NCI-H2171 (cell line): ENCODE results near the gene HMCN1.

Source experiments
- DNase-seq: peaks from one replicate; lab custom pipeline; 2025; lab: John Stamatoyannopoulos, UW

Gene HMCN1

DNA sequence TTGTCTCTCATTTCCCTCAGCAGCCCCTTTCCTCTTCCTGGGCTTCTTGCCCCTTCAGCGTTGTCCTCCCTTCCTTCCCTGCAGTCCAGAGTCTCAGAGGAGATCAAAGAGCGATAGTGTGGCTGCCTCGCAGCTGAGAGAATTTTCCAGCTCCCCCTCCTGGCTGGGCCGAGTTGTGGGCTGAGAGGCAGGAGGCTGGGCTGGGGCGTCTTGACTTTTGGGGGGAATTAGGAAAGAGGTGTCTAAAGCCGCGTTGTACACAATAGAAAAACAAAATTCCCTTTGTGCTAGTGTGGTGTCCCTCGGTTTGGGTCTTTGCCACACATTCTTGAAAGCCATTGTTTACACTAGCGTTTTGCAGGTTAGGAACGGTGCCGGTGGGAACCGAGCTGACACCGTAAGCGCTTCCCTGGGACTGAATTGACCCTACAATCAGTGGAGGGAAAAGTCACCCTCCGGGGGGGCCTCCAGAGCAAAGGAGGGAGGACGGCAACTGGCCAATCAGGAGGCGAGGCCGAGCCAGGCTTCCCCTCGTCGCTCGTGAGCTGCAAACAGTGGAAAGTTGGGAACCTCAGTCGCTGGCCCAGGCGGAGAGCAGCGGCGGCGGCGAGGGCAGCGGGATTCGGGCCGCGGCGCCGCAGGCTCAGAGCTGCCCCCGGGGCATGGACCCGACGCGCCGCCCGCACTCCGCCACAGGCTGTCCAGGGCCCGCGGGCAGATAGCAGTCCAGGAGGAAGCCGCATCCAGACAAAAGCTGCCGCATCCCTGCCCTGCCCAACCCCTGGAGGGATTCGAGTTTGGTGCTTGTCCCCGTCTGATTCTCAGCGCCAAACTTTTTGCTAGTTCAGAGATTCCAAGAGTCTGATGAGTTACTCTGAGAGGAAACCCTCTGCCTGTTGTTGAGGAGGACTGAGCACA, at the start of gene HMCN1:
TSS of gene HMCN1 (plus strand) at position 574 of the 918 bp plus-strand sequence. CDS start 389 bp downstream, outside the sequence.
- peak; percentile 61 for DNase-seq

DNA sequence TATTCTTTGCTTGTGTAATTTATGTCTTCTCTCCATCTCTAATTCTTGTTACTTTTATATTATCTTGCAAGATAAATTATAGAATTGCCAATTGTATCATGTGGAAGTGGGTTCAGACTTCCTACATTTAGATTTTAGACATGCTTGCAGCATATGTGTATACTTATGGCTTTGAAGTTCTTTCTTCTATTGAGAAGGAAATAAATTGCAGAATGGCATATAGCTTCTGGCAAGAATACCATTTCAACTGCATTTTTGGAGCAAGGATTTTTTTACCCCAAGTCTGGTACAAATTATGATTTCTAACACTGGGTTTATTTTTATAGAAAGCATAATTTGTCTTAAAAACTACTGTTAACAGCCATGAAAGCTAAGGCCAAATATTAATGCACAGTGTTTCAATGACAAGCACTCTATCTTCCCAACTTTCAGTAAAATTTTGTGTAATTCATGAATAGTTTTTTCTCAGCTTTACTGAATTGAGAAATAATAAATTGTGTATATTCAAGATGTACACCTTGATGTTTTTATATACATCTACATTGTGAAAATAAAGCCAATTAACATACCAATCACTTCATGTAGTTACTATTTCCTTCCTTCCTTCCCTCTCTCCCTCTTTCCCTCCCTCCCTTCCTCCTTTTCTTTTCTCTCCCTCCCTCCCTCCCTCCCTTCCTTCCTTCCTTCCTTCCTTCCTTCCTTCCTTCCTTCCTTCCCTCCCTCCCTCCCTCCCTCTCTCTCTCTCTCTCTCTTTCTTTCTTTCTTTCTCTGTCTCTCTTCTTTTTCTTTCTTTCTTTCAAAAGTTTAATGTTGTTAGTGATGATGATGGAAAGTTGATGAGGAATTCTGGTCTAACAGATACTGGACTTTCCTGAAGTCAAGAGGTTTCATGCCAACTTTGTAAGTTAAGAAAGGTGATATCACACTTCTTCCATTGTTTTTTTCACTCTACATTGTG, 47.1 kb upstream of the HMCN1 start:
- no peak for DNase-seq

DNA sequence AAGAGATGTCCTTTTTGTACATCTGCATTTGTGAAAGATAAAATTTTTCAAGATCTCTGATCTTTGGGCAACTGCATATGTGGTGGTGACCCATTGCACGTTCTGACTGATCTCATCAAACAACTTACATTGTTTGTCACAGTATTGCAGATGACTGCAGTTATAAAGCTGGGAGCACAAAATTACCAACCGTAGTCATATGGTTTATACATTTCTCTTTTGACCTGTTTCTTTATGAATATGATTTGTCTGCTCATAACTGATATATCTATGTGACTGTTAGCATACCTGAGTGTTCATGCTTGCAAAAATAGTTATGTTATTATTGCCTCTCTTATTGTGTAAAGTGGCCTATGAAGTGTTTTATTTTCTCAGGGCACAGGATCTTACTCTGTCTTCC, 43.7 kb upstream of the HMCN1 start:
- no peak for DNase-seq

DNA sequence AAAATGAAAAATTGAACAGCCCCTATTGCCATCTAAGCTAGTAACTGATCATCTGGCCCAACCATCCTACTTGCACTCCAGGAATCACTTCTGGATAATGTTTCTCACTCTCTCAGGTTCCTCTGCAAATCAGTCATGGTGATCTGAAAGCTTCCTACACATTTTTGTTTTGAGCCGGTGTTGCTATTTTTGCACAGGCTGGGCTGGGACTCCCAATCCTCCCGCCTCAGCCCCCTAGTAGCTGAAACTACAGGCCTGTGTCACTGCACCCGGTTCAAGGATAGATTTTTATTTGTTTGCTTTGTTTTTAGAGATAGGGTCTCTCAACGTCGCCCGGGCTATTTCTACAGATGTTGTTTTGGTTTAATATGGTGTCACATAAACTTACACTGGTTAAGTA, 40.5 kb upstream of the HMCN1 start:
- DNase-seq: no peak

DNA sequence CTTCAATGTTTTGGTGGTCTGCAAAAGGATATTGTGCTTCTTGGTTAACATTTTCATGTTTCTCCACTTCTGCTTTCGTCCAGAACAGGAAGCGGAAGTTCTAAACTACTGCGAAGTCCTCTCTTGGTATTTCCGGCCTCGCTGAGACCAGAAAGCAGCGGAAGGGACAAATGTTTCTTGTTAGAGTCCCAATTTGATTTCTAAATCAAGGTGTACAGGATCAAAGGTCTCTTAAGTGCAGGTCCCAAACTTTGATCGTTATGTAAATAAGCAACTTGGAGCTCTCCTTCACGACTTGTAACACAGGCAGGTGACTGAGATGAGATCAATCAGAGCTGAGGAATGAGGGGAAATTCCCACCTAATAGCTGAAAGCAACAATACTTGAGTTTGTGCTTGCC, 40.1 kb upstream of the HMCN1 start:
- DNase-seq: no peak

DNA sequence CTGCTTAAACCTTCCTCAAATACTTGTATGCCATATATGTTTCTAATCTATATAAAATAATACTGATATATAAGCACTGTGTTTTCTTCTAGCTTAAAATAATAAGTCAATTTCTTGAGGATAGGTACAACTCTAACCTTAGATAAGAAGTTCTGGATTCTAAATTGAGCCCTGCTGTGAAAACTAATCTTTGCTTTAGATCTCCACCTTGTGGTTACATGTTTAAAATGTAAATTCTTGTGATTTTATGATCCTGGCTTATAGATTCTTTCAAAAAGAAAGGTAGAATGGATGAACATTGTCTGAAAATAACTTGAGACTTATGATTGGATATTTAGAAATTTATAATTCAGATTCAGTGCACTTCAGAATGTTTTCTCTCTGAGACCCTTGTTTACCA, 38.9 kb upstream of the HMCN1 start:
- no peak for DNase-seq

DNA sequence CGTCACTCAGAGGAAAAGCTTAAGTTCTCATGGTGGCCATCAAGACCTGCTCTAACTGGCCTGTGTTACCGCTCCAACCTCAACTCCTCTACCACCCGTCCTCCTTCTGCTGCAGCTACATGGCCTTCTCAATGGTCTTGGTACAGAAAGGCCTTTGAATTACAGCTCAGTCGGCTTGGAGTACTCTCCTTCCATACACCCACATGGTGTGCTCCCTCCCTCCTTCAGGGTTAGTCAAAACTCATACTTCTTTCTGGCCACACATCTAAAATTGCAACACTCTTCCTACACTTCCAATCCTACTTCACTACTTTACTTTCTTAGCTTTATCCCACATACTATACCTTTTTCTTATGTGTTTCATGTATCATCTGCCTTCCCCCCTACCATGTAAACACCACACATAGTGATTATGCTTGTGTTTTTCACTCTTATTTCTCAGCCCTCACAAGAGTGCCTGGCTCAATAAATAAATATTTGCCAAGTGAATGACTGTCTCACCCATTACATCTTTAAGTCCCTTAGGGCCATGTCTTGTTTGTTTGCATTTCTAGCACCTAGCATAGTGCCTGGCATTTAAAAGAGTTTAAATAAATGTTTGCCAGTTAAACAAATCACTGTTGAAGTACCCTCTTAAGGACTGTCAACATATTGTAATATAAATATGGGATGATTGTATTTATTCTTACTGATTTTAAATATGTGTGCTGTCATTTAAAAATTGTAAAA, 37.6 kb upstream of the HMCN1 start:
- DNase-seq: no peak

DNA sequence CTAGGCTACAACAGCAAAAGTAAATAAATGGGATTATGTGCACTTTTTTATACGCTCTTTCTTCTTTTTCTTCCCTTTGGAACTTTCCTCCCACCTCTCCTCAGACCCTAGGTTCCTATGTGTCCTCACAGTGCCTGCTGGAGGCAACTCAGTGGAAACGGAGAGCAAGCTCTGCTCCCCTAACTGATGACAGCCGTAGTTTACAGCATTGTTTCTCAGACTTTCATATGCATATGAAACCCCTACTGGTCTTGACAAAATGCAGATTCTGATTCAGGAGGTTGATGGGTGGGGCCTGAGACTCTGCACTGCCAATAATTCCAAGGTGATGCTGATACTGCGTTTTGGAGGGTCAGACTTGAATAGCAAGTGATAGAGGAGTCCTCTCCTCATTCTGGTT, 34.3 kb upstream of the HMCN1 start:
- no peak for DNase-seq

DNA sequence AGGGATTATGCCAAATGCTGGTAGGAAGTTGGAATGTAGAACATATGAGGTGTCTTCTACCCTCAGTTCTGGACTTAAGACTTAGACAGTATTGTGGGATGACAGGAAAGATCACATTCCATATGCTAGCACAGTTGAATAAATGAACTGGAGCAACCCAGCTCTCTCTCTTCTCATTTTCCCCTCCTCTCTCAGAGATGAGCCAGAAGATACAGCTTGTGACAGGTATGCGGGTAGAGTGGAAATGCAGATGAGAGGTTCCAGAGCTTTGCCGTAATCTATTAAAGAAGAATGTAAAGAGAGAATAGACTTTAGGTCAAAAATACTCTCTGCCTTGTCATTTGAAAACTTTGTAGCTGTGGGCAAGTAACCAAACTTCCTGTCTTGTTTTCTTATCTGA, 32.5 kb upstream of the HMCN1 start:
- no peak for DNase-seq

DNA sequence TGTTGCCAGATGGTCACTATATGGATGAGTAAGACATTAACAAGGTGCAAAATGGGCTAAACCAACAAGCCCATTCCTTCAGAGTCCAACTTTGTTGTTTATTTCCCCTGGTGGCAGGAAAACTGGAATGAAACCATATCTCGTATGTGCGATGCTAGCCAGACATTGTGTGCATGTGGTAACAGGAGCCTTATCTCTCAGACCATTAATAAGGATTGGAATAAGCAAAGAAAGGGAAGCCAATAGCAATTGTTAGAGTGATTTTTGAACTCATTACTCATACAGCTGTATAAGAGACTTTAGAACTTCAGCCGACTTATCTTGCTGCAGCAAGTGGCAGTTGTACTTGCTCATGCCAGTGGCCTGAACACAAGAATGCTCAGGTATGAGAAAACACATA, 30.0 kb upstream of the HMCN1 start:
- no peak for DNase-seq

DNA sequence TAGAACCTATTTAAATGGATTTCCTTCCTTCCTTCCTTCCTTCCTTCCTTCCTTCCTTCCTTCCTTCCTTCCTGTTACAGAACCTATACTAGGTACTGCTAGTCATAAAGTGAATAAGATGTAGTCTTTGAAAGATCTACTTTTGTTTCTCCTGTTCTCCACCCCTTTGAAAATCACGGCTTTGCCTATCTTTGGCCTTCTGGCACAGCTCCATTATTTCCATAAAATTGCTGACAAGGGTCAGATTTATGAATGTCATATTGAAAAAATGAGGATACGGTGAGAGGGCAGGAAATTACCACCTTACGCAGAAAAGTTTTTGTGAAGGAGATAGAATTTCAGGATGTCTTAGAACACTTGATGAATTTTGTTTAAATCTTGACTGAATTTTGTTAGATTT, 18.1 kb upstream of the HMCN1 start:
- no peak for DNase-seq

DNA sequence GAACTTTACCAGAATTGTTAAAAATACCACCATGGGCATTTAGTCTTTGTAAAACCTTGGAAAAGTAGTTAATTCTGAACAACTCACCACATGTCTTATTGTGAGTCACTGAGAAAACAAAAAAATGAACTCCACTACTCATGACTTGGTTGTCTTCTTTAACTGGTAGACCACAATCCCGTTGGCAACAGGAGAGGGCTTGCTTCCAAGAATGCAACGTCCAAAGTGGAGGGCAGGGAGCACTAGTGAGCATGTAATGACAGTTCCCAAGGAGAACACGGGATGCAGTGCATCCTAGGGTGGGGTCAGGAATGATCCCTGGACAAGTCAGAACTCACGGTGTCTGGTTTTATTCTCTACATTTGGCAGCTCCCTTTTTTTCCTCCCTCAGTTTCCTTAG, 15.2 kb upstream of the HMCN1 start:
- no peak for DNase-seq

DNA sequence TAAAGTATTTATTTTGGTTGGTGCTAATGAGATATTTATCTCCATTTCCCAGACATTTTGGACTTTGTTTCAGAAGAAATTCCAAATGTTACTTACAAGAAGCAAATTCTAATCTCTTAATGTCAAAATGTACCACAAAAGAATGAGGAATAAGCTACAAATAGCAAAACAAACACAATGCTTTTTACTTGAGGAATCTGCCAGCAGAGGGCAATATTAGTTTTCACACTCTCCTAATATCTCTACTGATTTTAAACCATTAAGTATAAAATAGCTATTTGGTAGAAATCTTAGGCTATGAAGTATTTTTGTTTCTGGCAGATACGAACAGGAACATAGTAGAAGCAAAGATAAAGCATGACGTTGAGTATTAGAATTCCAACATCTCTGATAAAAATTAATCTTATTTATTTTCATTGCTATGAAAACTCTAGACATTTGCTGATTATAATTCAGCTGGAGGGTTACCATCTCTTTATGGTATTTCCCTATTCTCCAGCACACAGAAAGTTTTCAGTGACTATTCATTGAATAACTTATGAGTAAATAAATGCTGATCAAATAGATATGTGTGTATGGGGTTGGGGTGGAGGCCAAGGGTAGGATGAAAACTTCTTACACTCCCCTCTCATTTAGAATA, 13.4 kb upstream of the HMCN1 start:
- DNase-seq: peak; percentile 19

DNA sequence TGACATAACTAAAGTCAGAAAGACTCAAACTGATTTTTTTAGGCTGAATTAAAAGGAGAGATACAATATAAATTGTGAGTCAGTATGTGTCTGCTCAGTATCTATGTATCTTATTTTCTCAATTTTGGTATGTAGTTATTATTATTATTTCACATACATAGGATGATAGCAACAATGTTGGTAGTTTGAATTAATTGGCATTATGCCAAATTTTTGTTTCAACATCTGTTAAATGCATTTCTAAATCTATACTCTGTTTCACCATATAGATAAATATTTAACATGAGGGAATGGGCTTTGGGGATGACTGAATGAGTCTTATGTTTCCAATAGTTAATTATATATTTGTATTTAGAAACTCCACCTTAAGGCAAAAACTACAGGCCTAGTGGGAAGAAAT, 12.6 kb upstream of the HMCN1 start:
- no peak for DNase-seq

DNA sequence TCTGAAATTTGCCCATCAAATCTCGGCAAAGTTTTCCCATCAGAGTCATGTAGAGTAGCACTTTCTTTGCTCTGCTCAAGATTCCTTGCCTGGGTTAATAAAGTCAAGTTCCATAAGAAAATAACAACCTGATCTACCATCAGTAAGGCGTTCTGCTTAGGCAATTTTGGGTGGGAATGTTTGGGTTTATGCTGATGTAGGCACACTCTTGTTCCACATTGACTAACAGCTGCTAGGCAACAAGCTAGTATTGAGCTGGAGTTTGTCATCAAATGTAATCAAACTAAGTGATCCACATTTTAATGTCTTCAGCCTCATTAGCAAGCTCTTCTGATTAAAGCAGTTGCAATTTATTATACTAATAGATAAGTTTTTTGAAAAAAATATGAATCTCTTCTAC, 12.1 kb upstream of the HMCN1 start:
- no peak for DNase-seq

DNA sequence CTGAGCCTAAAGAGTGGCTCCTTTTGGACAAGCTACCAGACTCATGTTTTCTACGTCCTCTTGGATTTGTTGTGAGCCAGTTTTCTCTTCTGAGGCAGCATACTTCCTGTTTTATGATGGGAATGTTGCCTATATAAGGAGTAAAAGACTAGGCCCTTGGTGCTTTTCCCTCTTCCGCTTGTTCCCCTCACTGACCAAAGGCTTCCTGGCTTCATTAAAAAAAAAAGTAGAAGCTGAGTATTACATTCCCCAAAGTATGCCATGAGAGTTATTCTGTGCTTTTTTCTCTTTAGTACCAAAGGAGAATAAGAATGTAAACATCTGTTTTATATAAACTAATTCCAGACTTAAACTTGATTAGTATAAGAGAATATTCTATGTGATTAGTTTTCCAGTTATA, 6.5 kb upstream of the HMCN1 start:
- DNase-seq: no peak

DNA sequence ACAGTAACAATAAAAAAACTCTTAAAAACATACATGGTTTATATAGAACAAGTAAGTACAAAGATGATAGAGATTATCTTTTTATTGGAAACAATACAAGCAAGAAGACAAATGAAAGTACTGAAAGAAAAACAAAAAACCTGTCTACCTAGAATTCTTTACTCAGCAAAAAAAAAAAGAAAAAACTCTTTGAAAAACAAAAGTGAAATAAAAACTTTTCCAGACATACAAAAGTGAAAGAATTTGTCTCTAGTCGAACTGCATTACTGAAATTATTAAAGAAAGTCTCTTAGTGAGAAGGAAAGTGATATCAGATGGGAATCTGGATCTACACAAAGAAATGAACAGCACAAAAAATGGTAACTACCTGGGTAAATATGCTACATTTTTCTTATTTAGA, 2.7 kb upstream of the HMCN1 start:
- no peak for DNase-seq

DNA sequence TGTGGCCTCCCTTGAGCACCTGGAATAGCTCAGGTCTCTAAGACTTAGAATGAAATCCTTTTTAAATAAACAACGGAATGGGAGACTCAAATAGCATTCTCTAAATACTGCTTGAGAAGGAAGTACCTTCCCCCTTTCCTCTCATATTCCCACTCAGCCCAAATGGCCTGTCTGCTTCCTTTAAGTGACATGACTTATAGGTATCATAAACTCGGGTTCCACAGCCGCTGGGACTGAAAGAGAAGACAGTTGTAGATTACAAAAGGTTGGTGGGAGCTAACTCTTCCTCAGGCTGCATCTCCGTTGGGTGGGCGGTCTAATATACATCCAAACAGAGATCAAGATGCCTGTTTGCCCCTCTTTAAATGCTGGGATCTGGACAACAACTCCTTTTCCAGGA, 1.2 kb upstream of the HMCN1 start:
- DNase-seq: no peak

DNA sequence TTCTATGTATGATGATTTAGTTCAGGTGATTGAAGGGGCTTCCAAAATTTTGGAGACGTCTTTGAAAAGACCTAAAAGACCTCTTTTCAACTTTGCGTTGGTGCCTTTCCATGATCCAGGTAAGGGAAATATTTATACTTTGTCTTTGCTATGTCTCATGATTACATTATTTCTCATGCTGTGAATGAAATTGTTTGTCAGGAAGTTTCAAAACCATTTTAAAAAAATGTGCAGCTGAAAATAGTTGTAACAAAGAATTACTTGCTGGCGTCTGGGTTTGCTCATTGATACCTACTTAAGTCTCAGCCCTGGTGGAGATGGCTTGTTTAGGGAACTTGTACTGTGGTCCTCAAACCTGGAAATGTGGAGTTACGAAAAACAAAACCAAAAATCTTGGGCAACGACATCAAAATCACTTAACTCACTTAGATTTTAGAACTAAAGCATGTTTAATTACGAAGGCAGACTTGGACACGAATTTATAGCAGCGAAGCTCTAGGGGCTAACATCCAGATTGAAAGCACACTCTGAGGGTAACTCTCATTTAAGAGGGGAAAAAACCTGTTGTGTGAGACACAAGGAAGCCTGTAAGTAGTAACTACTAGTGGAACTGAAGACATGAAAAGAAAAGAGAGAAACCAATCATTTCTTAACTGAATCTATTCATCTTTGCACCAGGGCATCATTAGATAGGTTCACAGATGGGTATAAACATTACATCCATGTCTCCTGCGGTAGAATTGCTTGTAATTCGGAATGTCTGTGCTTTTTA, 924 bp downstream of the HMCN1 start:
- DNase-seq: no peak

DNA sequence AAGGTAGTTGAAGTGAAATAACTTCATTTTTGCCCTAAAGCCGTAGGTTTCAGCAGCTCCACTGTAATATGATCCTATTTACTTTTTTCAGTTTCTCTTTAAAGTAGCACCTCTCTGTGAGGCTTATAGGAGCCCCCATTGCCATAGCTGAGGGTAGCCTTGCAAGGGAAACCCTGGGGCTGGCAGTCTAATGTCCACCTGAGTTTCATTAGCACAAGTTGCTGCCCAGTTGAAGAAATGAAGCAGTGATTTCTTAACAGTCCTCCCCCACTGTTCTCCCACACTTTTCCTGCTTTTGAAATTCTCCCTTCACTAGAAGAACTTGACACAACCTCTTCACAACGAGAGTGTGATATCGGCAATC, 1.5 kb downstream of the HMCN1 start:
- DNase-seq: no peak

DNA sequence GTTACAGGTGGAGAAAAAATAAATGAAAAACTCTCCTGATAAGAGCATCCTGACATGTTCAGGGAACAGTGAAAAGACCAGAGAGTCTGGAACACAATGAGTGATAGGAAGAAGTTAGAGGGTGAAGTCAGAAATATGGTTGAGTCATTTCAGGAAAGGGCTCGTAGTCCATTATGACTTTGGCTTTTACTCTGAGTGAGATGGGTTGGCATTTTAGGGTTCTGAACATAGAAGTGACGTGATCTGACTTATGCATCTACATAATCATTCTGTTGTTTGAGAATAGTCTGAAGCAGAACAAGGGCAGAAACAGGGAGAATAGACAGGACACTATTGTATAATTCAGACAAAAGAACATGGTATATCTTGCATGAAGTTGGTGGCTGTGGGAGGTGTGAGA, 5.8 kb downstream of the HMCN1 start:
- no peak for DNase-seq
